Mesendoderm (in vitro differentiated cells): ENCODE results near the gene LSM12.

ENCODE experiments used
- DNase-seq: peaks from one replicate; pipeline ENCODE4 v3.0.0; 2013
- H2AK5ac ChIP-seq: 2 replicates; pipeline ENCODE4 v1.6.1; 2013; ENCODE audit warnings: low read length, inconsistent platforms
- H2BK120ac ChIP-seq: 2 replicates; pipeline ENCODE4 v1.6.1; 2013; ENCODE audit warnings: low read depth, mild to moderate bottlenecking, low read length, moderate library complexity, mixed read lengths
- H2BK15ac ChIP-seq: replicated peaks from 2 replicates; pipeline ENCODE4 v1.6.1; 2013; ENCODE audit warnings: low read depth, mild to moderate bottlenecking, moderate library complexity
- H2BK5ac ChIP-seq: 2 replicates; pipeline ENCODE4 v1.6.1; 2013; ENCODE audit warnings: low read length, inconsistent platforms
- H3K18ac ChIP-seq: 2 replicates; pipeline ENCODE4 v1.6.1; 2013; ENCODE audit warnings: mild to moderate bottlenecking, low read length, mixed read lengths
- H3K23ac ChIP-seq: one replicate; pipeline ENCODE4 v1.6.1; 2013; ENCODE audit warnings: low read length
- H3K27ac ChIP-seq: 2 replicates; pipeline ENCODE4 v1.5.1; 2013; ENCODE audit warnings: low read depth, mild to moderate bottlenecking, inconsistent platforms, low read length, moderate library complexity
- H3K27me3 ChIP-seq: 2 replicates; pipeline ENCODE4 v1.6.1; 2013; ENCODE audit warnings: low read length, control low read depth, mild to moderate bottlenecking, inconsistent platforms; ENCODE audit not compliant: insufficient read depth, poor library complexity
- H3K36me3 ChIP-seq: 2 replicates; pipeline ENCODE4 v1.6.1; 2013; ENCODE audit warnings: low read length, inconsistent platforms; ENCODE audit not compliant: control insufficient read depth, insufficient read depth
- H3K4ac ChIP-seq: one replicate; pipeline ENCODE4 v1.6.1; 2013; ENCODE audit warnings: low read depth, mild to moderate bottlenecking, low read length, moderate library complexity
- H3K4me1 ChIP-seq: 2 replicates; pipeline ENCODE4 v1.6.1; 2013; ENCODE audit warnings: low read depth, low read length, inconsistent platforms; ENCODE audit not compliant: control insufficient read depth
- H3K4me2 ChIP-seq: 2 replicates; pipeline ENCODE4 v1.6.1; 2013; ENCODE audit warnings: low read length
- H3K4me3 ChIP-seq: 2 replicates; pipeline ENCODE4 v1.5.1; 2013; ENCODE audit warnings: mild to moderate bottlenecking, low read length
- H3K56ac ChIP-seq: one replicate; pipeline ENCODE4 v1.6.1; 2013; ENCODE audit warnings: low read length
- H3K79me1 ChIP-seq: 2 replicates; pipeline ENCODE4 v1.6.1; 2013; ENCODE audit warnings: low read length, inconsistent platforms
- H3K79me2 ChIP-seq: 2 replicates; pipeline ENCODE4 v1.6.1; 2013; ENCODE audit warnings: mild to moderate bottlenecking, low read length; ENCODE audit not compliant: control insufficient read depth, insufficient read depth
- H3K9ac ChIP-seq: 2 replicates; pipeline ENCODE4 v1.6.1; 2013; ENCODE audit warnings: low read length, inconsistent platforms
- H4K5ac ChIP-seq: one replicate; pipeline ENCODE4 v1.6.1; 2013; ENCODE audit warnings: low read length
- H4K8ac ChIP-seq: one replicate; pipeline ENCODE4 v1.6.1; 2013; ENCODE audit warnings: low read depth, mild to moderate bottlenecking, control low read depth, low read length, moderate library complexity
- WGBS: extraction: QIAGEN DNeasy Blood & Tissue Kit; methylation state at CpG from one replicate; pipeline ENCODE4 v1.1.7; 2013; ENCODE audit warnings: low lambda C conversion rate, missing lambda C conversion rate; ENCODE audit not compliant: insufficient coverage; ENCODE audit errors: extremely low coverage; 5-methylcytosine and 5-hydroxymethylcytosine counted together

Gene LSM12

GRCh38 chr17:44010966-44011647 lies 55.4 kb downstream of the LSM12 start:
- no peak overlapping the region for H2BK15ac ChIP-seq
- DNase-seq, result no peak
- H2BK5ac ChIP-seq, result no peak overlapping the region
- H3K23ac ChIP-seq, result no peak overlapping the region
- H3K36me3 ChIP-seq, result no peaks in the 10 kb centered on the region
- no peak overlapping the region for H3K18ac ChIP-seq
- no peak overlapping the region for H4K5ac ChIP-seq
- H3K4me1 ChIP-seq, result peaks cover 2% of the 10 kb centered on the region
- H3K56ac ChIP-seq, result no peak overlapping the region
- no peak overlapping the region for H2BK120ac ChIP-seq
- H3K79me2 ChIP-seq, result no peaks in the 10 kb centered on the region
- no peak overlapping the region for H3K27ac ChIP-seq
- no peak overlapping the region for H2AK5ac ChIP-seq
- H3K79me1 ChIP-seq, result peaks cover 1% of the 10 kb centered on the region
- H3K27me3 ChIP-seq, result peaks cover 2% of the 10 kb centered on the region
- no CpG with 5 or more reads among the region's 4 CpGs for WGBS
- H3K4me3 ChIP-seq, result no peak overlapping the region
- H3K9ac ChIP-seq, result no peak overlapping the region
- H3K4me2 ChIP-seq, result no peak overlapping the region
- no peak overlapping the region for H3K4ac ChIP-seq
- no peak overlapping the region for H4K8ac ChIP-seq

GRCh38 chr17:44008205-44008909 lies 58.1 kb downstream of the LSM12 start:
- Histone ChIP-seq H3K36me3 (no peaks in the 10 kb centered on the region), H3K23ac (no peak overlapping the region), H3K18ac (no peak overlapping the region), H2BK5ac (no peak overlapping the region), H3K4me2 (no peak overlapping the region), H3K4me3 (no peak overlapping the region), H4K8ac (no peak overlapping the region), H2BK15ac (no peak overlapping the region), H3K9ac (peak overlapping the region; percentile 61), H2BK120ac (no peak overlapping the region), H3K79me2 (no peaks in the 10 kb centered on the region), H2AK5ac (no peak overlapping the region), H4K5ac (no peak overlapping the region), H3K27ac (no peak overlapping the region), H3K56ac (peak overlapping the region; percentile 80), H3K4ac (no peak overlapping the region), H3K27me3 (peaks cover 9% of the 10 kb centered on the region), H3K4me1 (peaks cover 2% of the 10 kb centered on the region), H3K79me1 (no peaks in the 10 kb centered on the region)
- no CpG with 5 or more reads among the region's 6 CpGs for WGBS
- peak; percentile 21 for DNase-seq

GRCh38 chr17:44007346-44008204 lies 58.9 kb downstream of the LSM12 start:
- peak overlapping the region; percentile 42 for H3K18ac ChIP-seq
- H4K5ac ChIP-seq, result no peak overlapping the region
- DNase-seq, result peak; percentile 20
- no peak overlapping the region for H2BK120ac ChIP-seq
- no peak overlapping the region for H4K8ac ChIP-seq
- H3K4me1 ChIP-seq, result peaks cover 2% of the 10 kb centered on the region
- peak overlapping the region; percentile 80 for H3K56ac ChIP-seq
- no peak overlapping the region for H2BK15ac ChIP-seq
- no CpG with 5 or more reads among the region's 37 CpGs for WGBS
- peak overlapping the region; percentile 61 for H3K9ac ChIP-seq
- H3K79me2 ChIP-seq, result no peaks in the 10 kb centered on the region
- H2BK5ac ChIP-seq, result no peak overlapping the region
- H3K4me2 ChIP-seq, result peak overlapping the region; percentile 51
- no peak overlapping the region for H3K4ac ChIP-seq
- no peak overlapping the region for H3K23ac ChIP-seq
- peaks cover 9% of the 10 kb centered on the region for H3K27me3 ChIP-seq
- H3K36me3 ChIP-seq, result no peaks in the 10 kb centered on the region
- no peaks in the 10 kb centered on the region for H3K79me1 ChIP-seq
- H3K4me3 ChIP-seq, result peak overlapping the region; percentile 18
- no peak overlapping the region for H2AK5ac ChIP-seq
- H3K27ac ChIP-seq, result no peak overlapping the region

DNA sequence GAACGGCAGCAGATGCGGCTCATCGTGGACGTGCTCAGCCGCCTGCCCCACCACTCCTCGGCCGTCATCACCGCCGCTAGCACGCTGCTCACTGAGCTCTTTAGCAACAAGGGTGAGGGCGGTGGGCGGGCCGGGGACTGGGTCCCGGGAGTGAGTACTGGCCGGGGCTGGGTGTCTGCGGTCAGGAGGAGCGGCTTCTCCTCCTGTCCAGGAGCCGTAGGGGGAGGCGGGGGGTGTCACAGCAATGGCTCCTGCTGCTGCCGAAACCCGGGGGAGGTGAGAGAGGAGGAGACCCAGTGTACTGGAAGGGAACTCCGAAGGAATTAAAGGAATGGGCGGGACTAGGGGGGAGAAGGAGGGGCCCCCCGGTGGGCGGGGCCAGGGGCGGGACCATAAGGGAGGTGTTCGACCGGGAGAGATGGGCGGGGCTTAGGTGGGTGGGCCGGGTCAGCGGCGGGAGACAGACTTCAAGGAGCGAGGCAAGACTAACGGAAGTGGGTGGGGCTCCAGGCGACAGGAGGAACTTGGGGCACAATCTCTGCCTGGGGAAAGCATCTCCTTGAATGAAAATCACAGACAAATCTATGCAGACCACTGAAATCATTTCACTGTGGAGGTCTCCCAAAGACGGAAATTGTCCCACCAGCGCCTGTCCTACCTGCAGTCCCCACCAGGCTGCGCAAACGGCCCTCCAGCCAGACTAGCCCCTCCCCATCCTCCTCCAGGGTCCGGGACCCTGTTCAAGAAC lies 59.7 kb downstream of the LSM12 start:
- H3K27me3 ChIP-seq, result peaks cover 9% of the 10 kb centered on the region
- H3K9ac ChIP-seq, result peak overlapping the region; percentile 77
- H3K56ac ChIP-seq, result peak overlapping the region; percentile 97
- no peak overlapping the region for H2BK5ac ChIP-seq
- no peak overlapping the region for H4K8ac ChIP-seq
- H3K4me3 ChIP-seq, result peak overlapping the region; percentile 42
- H3K4me2 ChIP-seq, result peak overlapping the region; percentile 93
- H3K27ac ChIP-seq, result no peak overlapping the region
- peak overlapping the region; percentile 70 for H3K23ac ChIP-seq
- DNase-seq, result peak; percentile 98
- no peaks in the 10 kb centered on the region for H3K36me3 ChIP-seq
- no CpG with 5 or more reads among the region's 40 CpGs for WGBS
- H4K5ac ChIP-seq, result no peak overlapping the region
- H3K79me2 ChIP-seq, result no peaks in the 10 kb centered on the region
- no peaks in the 10 kb centered on the region for H3K79me1 ChIP-seq
- H2BK120ac ChIP-seq, result no peak overlapping the region
- no peak overlapping the region for H3K18ac ChIP-seq
- peaks cover 2% of the 10 kb centered on the region for H3K4me1 ChIP-seq
- H2BK15ac ChIP-seq, result no peak overlapping the region
- no peak overlapping the region for H3K4ac ChIP-seq
- H2AK5ac ChIP-seq, result no peak overlapping the region

- Histone ChIP-seq H3K27ac (no peak overlapping the region), H3K56ac (peak overlapping the region; percentile 97), H4K5ac (no peak overlapping the region), H3K27me3 (peaks cover 9% of the 10 kb centered on the region), H3K4ac (no peak overlapping the region), H3K79me1 (no peaks in the 10 kb centered on the region), H2BK5ac (no peak overlapping the region), H3K18ac (no peak overlapping the region), H2AK5ac (no peak overlapping the region), H4K8ac (no peak overlapping the region), H3K36me3 (no peaks in the 10 kb centered on the region), H3K4me1 (peaks cover 2% of the 10 kb centered on the region), H3K79me2 (no peaks in the 10 kb centered on the region), H3K9ac (peak overlapping the region; percentile 77), H3K23ac (peak overlapping the region; percentile 70), H3K4me3 (peak overlapping the region; percentile 42), H2BK120ac (no peak overlapping the region), H3K4me2 (peak overlapping the region; percentile 93), H2BK15ac (no peak overlapping the region)
- no peak for DNase-seq
- WGBS, result no CpG with 5 or more reads among the region's 21 CpGs
Measured at GRCh38 chr17:44006272-44006597, 60.2 kb downstream of the LSM12 start.
